NCI-H1105 (cell line): Measurements from ENCODE around the gene FHIT.

Experiments
- DNase-seq: peaks from one replicate; lab custom pipeline; 2025; lab: John Stamatoyannopoulos, UW

Gene FHIT

DNA sequence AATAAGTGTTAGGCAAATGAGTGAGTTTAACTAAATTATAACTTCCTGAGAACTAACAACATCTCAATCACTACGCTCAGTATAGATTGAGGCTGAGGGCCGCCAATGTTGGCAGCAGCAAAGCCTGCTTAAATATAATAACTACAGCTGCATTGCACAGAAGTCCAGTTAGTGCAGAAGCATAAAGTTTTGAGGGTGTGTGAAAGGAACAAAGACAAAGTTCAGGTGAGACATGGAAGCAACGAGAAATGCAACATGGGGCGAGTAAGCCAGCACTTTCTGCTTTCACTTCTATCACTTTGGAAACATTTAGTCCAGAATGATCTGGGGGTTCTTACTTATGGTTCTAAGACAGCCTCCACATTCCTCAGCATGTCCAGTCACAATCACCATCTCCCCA lies 1149.1 kb downstream of the FHIT start:
- no peak for DNase-seq

DNA sequence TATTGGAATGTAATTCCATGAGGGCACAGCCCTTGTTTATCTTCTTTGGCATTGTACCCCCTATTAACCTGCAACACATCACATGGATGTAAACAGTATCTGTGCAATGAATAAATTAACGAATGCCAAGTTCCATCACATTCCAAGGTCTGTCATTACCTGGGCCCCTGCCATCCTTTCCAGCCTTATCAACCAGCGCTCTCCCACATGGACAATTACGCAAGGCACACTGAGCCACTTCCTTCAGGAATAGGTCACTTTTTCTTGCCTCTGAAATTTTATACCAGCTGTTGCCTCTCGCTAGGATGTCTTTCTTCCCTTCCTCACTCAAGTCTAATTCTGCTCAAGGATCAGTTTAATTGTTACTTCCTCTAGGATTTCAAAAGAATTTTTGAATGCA lies 1149.6 kb downstream of the FHIT start:
- no peak for DNase-seq

DNA sequence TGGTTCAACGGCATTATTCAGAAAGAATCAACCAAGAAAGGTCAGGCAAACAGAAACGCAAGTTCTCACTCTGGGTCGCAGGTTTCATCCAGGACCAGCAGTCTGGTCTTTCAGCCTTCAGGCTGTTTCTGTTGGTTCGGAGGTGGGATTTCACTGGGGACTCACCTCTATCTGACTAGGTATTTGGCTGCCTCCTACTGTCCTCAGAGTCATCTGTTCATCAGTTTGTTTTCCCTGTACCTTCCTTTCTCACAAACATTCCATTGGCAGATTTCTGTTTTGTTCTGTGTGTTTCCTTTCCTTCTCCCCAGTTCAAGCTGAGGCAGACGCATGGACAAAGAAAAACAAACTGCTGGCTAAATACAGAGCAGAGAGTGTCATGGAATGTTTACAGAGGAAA lies 1154.8 kb downstream of the FHIT start:
- DNase-seq: no peak

DNA sequence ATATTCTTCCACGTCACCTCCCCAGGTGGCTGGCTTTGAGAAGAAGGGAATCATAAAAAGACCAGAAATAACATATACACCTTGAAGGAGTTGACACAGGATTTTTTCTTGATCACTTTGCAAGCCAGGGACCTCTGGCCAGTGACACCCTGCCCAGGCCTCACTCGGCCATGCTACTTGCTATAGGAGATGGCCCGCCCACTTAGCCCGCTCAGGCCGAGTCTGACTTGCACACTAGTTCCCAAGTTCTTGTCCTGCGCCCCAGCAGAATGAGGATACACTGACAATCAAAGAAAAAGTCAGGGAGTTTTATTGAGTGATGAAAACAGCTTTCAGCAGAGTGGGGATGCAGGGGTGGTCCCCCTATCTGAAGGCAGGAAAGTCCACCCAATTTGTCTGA lies 1155.3 kb downstream of the FHIT start:
- no peak for DNase-seq

DNA sequence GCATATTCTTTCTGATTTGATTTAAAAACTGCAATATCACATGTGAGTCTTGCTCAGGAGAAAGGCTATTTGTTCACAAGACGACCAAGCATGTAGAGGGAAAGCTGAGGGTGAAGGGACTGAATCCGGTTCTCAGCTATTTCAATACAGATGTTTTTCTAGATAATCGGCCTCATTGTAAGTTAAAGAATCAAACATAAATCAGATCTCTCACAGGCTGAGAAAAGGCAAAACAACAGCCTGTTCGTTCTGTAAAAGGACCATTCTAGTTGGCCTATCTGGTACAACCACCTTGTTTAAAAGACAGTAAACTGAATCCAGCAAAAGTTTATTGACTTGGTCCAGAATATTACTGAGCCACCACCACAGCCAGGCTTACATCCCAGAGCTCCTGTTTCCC lies 1155.7 kb downstream of the FHIT start:
- DNase-seq: no peak

DNA sequence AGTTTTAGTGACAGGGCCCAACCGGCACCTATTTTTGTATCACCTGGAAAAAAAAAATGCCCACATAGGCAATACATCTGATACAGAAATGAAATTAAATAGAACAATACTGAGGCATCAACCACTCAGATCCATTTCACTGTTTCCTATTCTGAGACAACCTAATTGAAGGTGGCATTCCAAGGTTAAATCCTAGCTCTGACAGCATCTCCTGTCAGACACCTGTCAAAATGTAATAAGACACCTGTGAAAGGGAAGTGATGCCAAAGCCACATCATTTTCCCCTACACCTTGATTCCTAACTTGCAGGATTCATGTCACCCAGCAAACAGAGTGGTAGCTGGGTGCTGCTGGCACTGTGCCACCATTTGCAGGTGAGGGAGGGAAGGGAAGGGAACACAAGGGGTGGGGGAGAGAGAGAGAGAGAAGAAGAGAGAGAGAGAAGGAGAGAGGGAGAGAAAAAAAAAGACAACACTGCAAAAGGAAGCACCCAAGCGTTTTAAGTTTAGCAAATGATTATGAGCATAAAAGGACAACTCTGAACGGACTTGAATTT lies 1156.8 kb downstream of the FHIT start:
- peak; percentile 62 for DNase-seq

DNA sequence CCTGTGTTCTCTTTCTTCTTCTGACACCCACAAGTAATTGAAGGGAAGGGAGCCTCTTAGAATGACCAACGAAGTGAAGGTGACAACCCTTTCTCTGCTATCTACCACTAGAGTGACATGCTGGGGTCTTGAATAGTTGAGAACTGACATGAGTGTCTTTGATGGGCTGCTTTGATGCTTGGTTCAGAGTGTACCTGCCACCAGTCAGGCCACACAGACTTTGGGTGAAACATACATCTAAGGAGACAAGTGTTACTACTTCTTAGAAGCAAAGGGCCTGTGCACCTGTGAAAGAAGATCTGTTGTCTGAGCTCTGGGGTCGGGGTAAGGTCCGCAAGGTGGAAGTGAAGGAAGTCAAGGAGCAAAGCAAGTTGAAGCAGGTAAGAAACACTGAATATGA lies 1160.7 kb downstream of the FHIT start:
- DNase-seq: no peak

DNA sequence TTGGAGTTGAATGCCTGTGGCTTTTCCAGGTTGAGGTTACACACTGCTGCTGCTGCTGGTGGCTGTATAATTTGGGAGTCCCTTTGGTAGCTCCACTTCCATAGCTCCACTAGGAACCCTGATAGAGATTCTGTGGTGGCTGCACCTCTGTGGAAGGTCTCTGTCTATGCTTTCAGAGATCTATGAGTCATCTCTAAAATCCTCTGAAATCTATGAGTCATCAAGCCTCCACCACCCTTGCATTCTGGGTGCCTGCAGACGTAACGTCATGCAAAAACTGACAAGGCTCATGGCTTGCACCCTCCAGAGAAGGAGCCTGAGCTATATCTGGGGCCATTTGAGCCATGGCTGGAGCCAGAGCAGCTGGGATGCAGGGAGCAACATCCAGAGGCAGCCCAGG lies 1164.4 kb downstream of the FHIT start:
- no peak for DNase-seq

DNA sequence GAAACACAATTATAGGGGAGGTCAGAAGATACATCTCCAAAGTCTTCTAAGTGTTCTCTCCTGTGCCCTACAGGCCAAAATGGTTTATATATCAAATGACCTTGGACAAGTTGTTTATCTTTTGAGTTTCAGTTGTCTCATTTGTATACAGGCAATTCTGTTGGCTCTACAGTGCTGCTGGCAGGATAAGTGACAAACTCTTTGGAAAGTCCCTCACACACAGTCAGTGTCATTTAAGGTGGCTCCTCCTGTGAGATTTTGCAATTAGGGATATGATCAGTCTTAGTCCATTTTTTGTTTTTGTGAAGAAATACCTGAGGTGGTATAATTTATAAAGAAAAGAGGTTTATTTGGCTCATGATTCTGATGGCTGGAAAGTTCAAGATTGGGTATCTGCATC lies 1165.6 kb downstream of the FHIT start:
- no peak for DNase-seq

DNA sequence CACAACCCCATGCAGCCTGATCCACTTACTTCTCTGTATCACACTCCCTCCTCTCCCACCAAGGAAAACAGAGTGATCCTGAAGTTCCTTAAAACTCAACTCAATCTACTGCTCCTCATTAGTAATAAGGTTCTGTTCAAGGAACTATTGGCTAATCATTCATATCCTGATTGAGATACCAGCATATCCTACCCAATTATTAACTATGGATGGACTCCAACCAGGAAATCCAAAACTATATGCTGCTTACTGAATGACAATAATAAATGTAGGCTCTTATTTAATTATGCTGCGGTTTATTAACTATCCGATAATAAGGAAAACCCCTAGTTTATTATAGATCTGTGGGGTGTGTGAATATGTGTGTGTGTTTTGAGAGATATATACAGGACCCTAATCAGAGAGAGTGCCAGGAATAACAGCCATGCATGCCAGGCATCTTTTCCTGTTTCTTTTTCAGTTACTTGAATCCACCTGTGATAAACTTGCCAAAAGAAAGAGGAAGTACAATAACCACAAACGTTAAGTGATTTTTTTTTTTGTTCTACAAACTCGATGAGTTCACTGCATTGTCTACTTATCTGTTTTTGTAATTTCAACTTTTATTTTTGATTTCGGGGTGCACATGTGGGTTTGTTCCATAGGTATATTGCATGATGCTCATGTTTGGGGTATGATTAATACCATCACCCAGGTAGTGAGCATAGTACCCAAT lies 1169.7 kb downstream of the FHIT start:
- DNase-seq: no peak

DNA sequence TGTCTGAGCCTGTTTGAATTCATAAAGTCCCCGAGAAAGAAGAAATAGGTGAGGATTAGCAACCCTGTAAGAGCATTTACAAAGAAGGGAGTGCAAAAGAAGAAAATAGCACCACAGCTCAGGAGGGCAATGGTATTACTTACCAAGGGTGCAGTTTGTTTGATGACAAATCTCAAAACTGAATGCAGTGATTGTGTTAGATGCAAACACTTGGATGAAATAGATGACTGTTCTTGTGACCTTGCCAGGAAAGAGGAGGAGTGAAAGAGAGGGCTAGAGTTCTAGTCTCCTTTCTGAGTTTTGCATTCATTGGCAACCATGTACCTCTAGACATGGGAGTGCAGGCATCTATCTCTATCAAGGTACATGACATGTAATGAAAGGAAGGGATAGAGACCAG lies 1170.6 kb downstream of the FHIT start:
- no peak for DNase-seq

DNA sequence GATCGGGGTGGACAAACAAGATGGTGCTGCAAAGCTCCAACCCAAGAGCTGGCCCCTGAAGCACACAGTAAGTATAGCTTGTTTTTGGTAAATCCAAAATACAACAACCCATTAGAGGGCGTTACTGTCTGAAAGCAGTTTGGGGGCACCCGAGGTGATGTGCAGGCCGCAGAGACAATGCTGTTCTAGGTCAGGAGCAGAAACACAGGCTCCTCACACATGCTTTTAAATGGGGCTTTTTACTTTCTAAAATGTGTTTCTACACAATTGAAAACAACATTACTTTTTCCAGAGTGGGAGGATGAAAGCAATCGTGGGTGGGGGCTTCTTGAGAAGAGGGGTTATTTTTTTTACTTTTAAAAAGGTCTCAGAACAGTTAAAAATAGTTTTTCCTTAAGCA lies 1172.2 kb downstream of the FHIT start:
- DNase-seq: no peak

DNA sequence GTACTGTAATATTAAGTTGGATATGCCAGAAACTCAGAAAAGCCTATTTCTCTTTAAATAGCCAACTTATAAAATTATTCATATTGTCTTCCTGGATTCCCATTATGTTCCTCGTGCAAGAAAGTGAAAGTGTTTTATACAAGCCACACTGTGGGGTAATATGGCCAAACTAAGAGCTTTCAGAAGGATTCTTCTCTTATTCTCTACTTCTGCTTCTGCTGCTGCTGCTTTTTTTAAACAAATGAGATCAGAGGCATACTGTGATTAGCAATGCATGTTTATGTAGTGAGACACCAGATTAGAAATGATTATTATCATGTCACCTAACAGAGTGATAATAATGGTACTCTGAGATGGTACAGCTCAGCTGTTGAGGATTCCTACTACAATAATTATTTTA lies 1174.9 kb downstream of the FHIT start:
- no peak for DNase-seq

DNA sequence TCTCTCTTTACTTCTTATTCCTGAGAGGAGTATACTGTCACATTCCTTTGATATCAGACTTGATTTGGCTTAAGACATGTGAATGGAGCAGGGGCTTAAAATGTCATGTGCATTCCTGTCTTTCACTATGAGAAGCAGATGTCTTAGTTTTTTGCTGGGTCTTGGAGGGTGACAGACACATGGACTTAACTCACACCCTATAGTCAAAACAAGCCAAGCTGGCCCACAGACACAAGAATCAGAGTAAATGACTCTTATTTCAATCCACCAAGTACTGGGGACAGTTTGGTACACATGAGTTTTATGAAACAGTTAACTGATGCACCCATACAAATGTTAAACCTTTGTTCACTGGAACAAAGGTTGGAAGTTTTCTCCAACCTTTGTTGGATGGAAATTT lies 1177.3 kb downstream of the FHIT start:
- DNase-seq: no peak

DNA sequence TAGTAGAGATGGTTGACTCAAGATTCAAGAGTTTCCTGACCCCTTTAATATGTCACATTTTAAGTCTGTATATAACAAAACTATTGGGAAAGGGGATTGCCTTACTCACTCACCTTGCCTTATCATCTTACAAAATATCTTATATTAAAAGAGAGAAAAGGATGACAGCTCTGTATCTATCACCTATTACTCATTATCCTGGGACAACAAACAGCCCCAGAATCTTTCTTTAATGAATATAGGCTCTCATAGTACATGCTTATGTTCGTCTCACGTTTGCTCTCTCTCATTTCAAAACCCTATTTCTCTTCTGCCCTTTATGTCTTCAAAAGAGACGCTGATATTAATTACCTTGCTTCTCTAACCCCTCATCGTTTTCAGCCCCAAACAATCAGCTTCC lies 1178.0 kb downstream of the FHIT start:
- DNase-seq: no peak

DNA sequence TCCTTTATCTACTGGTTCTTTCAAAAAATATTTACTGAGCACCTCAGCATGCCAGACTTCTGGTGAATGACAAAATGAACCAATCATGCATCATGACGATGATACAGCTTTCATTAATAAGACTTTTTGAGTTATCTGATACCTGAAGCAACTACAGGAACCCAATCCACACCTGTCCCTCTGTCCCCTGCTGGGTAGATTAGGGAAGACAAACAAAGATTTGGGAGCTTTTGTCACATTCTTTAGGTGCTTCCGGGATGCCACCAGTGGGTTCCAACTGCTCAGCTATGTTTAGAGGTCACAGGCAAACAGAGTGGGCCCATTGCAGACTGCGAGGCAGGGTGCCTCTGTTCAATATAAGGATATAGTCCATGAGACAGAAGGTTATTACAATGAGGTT lies 1180.9 kb downstream of the FHIT start:
- no peak for DNase-seq

DNA sequence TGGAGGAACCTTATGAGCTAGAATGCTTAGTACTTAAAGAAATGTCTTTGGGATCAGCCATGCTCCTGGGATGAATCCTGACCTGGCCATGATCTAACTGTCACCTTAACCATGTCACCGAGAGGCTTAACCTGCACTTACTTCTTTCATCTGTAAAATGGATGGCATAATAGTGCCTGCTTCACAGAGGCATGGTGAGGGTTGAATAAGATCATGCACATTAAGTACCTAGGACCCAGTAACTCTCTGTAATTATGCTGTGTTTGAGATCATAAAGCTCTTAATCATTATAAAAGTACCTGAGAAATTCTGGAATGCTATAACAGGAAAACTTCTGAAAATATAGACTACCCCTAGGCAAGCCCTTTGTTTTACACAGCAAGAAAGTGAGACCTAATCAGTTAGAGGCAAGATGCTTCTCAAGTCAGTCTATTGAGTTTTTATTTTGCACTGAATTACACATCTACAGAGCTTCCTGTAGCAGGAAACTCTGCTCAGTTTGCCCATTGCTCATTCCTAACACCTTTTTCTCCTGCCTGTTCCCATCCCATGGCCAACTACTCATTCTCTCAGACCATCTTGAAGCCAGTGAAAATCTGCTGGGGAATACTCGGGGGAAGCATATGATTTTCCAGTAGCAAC lies 1185.9 kb downstream of the FHIT start:
- no peak for DNase-seq

DNA sequence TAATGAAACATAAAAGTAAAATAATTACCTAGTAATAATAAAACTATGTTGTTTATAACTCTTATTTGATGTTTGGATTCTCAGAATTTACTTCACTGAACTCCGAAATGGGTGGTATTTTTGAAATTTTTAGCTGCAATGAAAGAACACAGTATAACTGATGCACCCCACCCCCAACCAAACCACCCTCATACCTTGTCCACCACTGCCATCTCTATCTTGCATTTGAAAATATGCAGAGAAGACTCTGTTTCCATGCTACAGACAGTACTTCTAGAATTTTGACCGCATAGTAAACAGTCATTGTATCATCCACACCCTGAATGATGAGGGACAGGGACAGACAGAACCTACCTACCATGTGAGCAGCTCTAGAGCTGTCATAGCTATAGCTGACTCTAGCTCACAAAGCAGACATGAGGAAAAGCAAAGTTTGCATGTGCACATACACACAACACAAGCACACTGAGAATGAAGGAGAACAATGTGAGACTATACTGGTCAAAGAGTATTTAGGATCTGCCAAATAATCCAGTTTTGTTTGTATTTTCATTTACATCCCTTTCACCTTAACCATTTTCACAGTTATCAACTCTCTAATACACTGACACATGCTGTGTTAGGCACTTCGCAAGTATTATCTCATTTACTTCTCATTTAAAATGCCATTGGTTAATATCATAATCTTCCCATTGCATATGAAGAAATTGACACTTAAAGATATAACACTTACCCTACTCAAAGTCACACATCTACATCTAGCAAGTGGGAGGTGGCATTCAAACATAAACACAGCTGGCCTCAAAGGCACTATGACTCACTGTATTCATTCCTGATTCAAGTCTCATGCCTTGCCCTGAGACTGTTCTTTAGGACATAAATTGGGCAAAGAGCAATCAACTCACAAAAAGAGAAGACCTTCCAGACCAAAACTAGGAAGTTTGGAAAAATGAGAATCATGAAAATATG lies 1186.8 kb downstream of the FHIT start:
- no peak for DNase-seq

DNA sequence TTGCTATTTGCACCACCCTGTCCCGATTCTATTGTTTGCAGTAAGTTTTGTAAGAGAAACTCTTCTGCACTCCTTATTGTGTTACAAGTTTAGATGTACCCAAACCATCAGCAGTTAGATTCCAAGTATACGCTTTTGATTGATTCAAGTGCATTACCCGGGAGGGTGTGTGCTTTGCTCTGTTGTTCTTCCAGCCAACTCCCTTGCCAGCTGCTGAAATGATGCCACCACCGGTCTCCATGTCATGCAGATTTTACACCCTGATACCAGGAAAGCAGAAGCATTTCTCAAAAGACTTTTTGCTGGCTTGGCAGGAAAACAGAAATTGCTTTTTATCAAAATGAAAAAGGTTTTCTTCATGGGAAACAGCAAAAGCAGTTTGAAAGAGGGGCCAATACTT lies 1194.8 kb downstream of the FHIT start:
- no peak for DNase-seq

DNA sequence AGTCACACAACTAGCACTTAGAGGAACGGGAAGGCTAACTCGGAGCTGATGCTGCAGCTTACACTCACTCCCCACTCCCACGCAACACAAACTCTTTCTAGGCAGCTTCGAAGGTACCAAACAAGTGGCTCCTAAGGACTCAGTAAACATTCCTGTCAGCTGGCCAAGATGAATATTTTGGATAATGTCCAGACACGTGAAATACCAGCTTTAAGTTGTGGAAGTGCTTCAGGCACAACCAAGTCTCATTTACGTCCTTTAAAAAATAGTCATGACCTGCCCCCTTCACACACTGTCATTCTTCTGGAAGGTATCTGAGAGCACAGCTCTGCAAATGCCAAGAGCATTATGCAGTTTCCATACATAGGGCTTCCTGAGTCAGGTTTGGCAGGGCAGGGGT lies 1195.5 kb downstream of the FHIT start:
- peak; percentile 19 for DNase-seq

DNA sequence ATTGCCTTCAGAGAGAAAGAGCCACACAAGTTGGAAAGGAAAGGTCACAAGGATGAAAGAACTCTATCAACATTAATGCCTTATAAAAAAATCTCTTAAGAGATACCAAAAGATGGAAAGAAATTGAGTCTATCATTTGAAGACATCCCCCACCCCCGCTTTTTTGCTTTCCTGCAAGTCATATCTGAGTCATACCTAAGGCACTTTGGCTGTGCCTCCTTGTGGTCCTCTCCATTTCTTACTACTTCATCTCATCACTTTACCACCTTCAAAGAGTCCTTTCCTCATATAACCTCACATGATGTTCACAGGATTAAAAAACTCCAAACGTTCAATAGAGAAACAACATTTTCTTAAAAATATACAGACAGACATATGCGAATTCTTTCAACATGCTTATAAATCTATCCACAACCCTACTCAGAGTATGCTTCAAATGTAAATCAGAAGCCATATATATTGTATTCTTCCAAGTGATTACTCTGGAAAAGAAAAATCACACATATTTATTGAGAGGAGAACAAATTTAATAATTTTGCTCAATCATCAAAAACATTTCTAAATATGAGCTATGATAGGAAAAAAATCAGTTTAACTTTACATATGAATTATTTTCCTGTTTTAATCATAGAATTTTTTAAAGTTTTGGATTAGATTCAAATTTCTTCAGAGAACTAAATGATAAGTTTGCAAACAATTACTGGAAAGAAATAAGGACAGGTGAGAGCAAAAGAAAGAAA lies 1197.6 kb downstream of the FHIT start:
- DNase-seq: no peak

DNA sequence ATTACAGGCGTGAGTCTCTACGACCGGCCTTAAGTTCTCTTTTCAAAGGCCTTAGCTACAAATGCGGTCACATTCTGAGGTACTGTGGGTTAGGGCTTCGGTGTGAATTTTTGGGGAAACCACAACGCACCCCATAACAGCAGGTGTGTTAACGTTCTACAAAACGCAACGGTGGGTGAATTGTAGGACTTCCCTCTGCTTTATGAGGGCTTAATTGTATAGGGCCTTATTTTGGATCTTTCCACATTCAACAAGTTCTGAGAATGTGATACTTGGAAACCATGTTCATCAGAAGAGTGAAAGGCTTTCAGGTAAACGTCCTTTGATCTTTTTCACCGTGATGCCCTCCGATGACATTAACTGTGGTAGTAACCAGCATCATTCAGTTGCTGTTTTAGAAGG lies 1202.8 kb downstream of the FHIT start:
- DNase-seq: no peak
